ENCODE measurements around the gene PALS1. TPM values are rescaled to one million over a fixed set of nuclear protein-coding genes. Genes with fewer than 3 reads are reported as not detected.
A peak's percentile ranks its signal among the peaks of the same experiment; 100 is the strongest.

Gene PALS1
- total RNA-seq, 1 experiment from 2014 or later = 18.0 TPM

- Histone ChIP-seq H3K9me2 (ENCODE audit: insufficient read depth) (no peaks in the 10 kb centered on the region), H3K27ac (ENCODE audit: low read depth, low read length) (no peak overlapping the region), H3K4me3 (replicated peaks in 1 of 2; ENCODE audit: low read depth in 1 of 2, low read length in 2 of 2) (no peak overlapping the region; a peak in 1 of 4 replicates), H3K9ac (ENCODE audit: low read length) (no peak overlapping the region), H3K79me2 (ENCODE audit: insufficient read depth, low read length) (peaks cover 27% of the 10 kb centered on the region), H3K27me3 (ENCODE audit: insufficient read depth, low read length) (no peaks in the 10 kb centered on the region), H3K4me2 (ENCODE audit: low read length) (peak overlapping the region; percentile 93; the same call in 1 of the 2 replicates), H2AFZ (ENCODE audit: low read depth, low read length, poor library complexity, severe bottlenecking) (no peak overlapping the region), H3K4me1 (ENCODE audit: control insufficient read depth in 1 of 2, insufficient read depth in 2 of 2, low read length in 2 of 2) (peaks cover 15 to 22% of the 10 kb centered on the region in 2 experiments; a peak in 3 of 4 replicates), H3K36me3 (ENCODE audit: control insufficient read depth in 1 of 2, insufficient read depth in 2 of 2, low read length in 2 of 2) (no peaks in the 10 kb centered on the region), H3K9me3 (ENCODE audit: control insufficient read depth in 1 of 2, insufficient read depth in 1 of 2, low read depth in 1 of 2, low read length in 2 of 2) (no peaks in the 10 kb centered on the region), H4K20me1 (ENCODE audit: insufficient read depth) (no peaks in the 10 kb centered on the region)
- BruUV-seq (replicated peaks) = no TSS peak
- intact Hi-C loops (cut with micrococcal nuclease) = no loop called here
- ATAC-seq = no peak
- ChIA-PET POLR2A (no interaction called here), CTCF (no interaction called here), RAD21 (ENCODE audit: low non-redundant PET in 1 of 2, low total read pairs in 2 of 2, uncharacterized antibody in 2 of 2, unreplicated experiment in 2 of 2) (no interaction called here)
- TF ChIP-seq SRF (IDR thresholded peaks at IDR 0.05; ENCODE audit: low read depth) (no peak), POLR2A (IDR thresholded peaks at IDR 0.05; ENCODE audit: borderline replicate concordance, extremely low read depth, insufficient read depth, insufficient read length) (no peak), SP1 (IDR thresholded peaks at IDR 0.05; ENCODE audit: low read depth) (no peak), POLR2AphosphoS5 (IDR thresholded peaks at IDR 0.05; ENCODE audit: low read depth, low read length) (no peak), CTCF (IDR thresholded peaks at IDR 0.05 in 2 of 3, conservative IDR thresholded peaks at IDR 0.05 in 1 of 3; ENCODE audit: borderline replicate concordance in 1 of 3, insufficient read depth in 1 of 3, low read depth in 2 of 3, low read length in 2 of 3) (no peak), REST (IDR thresholded peaks at IDR 0.05; ENCODE audit: low read depth) (no peak), CEBPB (IDR thresholded peaks at IDR 0.05; ENCODE audit: low read depth) (no peak), YY1 (IDR thresholded peaks at IDR 0.05; ENCODE audit: extremely low read depth, insufficient replicate concordance, low read depth, low read length) (no peak), ELF1 (IDR thresholded peaks at IDR 0.05; ENCODE audit: borderline replicate concordance, low read depth) (no peak), EZH2 (IDR thresholded peaks at IDR 0.05) (no peak), ATF3 (IDR thresholded peaks at IDR 0.05) (no peak), EZH2phosphoT487 (IDR thresholded peaks at IDR 0.05; ENCODE audit: borderline replicate concordance) (no peak), CBX3 (IDR thresholded peaks at IDR 0.05; ENCODE audit: low read depth) (no peak), ZFX (IDR thresholded peaks at IDR 0.05) (no peak)
- no peak for DNase-seq (ENCODE audit: low read depth, low spot score)
These were observed 1.7 kb upstream of the PALS1 start for GRCh38 chr14:67239582-67239981.

Measured in HCT116 (cell line).